K562 (cell line): ENCODE results near the gene GRIK2. TPM values are rescaled to one million over a fixed set of nuclear protein-coding genes. Genes with fewer than 3 reads are reported as not detected.
A peak's percentile ranks its signal among the peaks of the same experiment; 100 is the strongest.

Experiments
- ATAC-seq: fragments of 200-7000 bp; cut with Tn5 transposase; 3 replicates; pipeline ENCODE4 v1.9.1; 2020; ENCODE audit warnings: moderate library complexity
- BruUV-seq: library from RNA; stranded (reverse); fragments of 400-500 nt; replicated peaks from 2 replicates; lab custom pipeline; 2021; lab: Mats Ljungman, UMichigan
- CTCF ChIA-PET: fragments of 300-600 bp; formaldehyde crosslinking; extraction: SDS; loops from one replicate; lab custom pipeline; 2021; ENCODE audit warnings: low intra/inter-chr PET ratio; lab: Yijun Ruan, JAX
- POLR2A ChIA-PET: fragments of 300-600, 350-650 bp; sonication (Branson Sonifier 250); formaldehyde crosslinking; extraction: SDS; loops from one replicate; lab custom pipeline; 2021; ENCODE audit warnings: antibody characterized with exemption, inconsistent platforms; lab: Yijun Ruan, JAX
- DNase-seq, 4 experiments: peaks; one replicate each; pipeline versions ENCODE4 v3.0.0 to v3.0.0-alpha.2; 2011 to 2018; ENCODE audit warnings: low spot score in 3 of 4, mixed read lengths in 3 of 4; ENCODE audit errors: extremely low read depth in 1 of 4
- FAIRE-seq: peaks from 2 replicates; lab custom pipeline; 2011; peaks lifted over from hg19 to GRCh38; lab: Jason Lieb, UNC
- H2AFZ ChIP-seq: 2 replicates; pipeline ENCODE4 v1.6.0; 2011; ENCODE audit warnings: low read depth, low read length, control low read depth, inconsistent platforms
- H3K27ac ChIP-seq: fragments of 200-600 bp; 3 replicates; pipeline ENCODE4 v1.8.0; 2011; ENCODE audit warnings: low read depth, mild to moderate bottlenecking, control low read depth, inconsistent platforms, low read length, moderate library complexity, mixed read lengths; ENCODE audit errors: extremely low read depth
- H3K27me3 ChIP-seq, 2 experiments: fragments of 300-600 bp in 1 of 2; 2 replicates in 1 of 2; 3 replicates in 1 of 2; pipeline versions ENCODE4 v1.6.0 to v1.8.0; 2011; ENCODE audit warnings: inconsistent platforms in 2 of 2, low read length in 2 of 2, mild to moderate bottlenecking in 1 of 2, mixed read lengths in 1 of 2, moderate library complexity in 1 of 2; ENCODE audit not compliant: control insufficient read depth in 2 of 2, insufficient read depth in 2 of 2
- H3K36me3 ChIP-seq: fragments of 300-600 bp; 3 replicates; pipeline ENCODE4 v1.8.0; 2011; ENCODE audit warnings: mild to moderate bottlenecking, low read length, inconsistent platforms; ENCODE audit not compliant: control insufficient read depth, insufficient read depth
- H3K4me1 ChIP-seq, 2 experiments: fragments of 200-600 bp in 1 of 2; replicated peaks in 1 of 2; 2 replicates in 1 of 2; 3 replicates in 1 of 2; pipeline versions ENCODE4 v1.5.1 to v1.8.0; 2011; ENCODE audit warnings: inconsistent platforms in 2 of 2, low read length in 2 of 2, mild to moderate bottlenecking in 1 of 2, mixed read lengths in 1 of 2, moderate library complexity in 1 of 2; ENCODE audit not compliant: control insufficient read depth in 2 of 2, insufficient read depth in 2 of 2
- H3K4me2 ChIP-seq: 2 replicates; pipeline ENCODE4 v1.6.1; 2011; ENCODE audit warnings: low read length, control low read depth, inconsistent platforms, mixed read lengths; ENCODE audit not compliant: insufficient read depth
- H3K4me3 ChIP-seq: fragments of 200-600 bp; sonication (generic), shearing (Covaris generic); 2 replicates; pipeline ENCODE4 v1.5.1; 2016; ENCODE audit warnings: control low read depth, inconsistent platforms
- H3K79me2 ChIP-seq: fragments of 200-600 bp; 3 replicates; pipeline ENCODE4 v1.8.0; 2011; ENCODE audit warnings: low read length, inconsistent platforms; ENCODE audit not compliant: control insufficient read depth, insufficient read depth
- H3K9ac ChIP-seq, 2 experiments: 2 replicates each; pipeline versions ENCODE4 v1.6.0 to v1.6.1; 2011; ENCODE audit warnings: low read depth in 2 of 2, low read length in 2 of 2, control low read depth in 1 of 2, inconsistent platforms in 1 of 2, mild to moderate bottlenecking in 1 of 2, mixed read lengths in 1 of 2; ENCODE audit not compliant: insufficient read depth in 1 of 2
- H3K9me1 ChIP-seq: one replicate; pipeline ENCODE4 v1.6.0; 2011; ENCODE audit warnings: inconsistent platforms, mild to moderate bottlenecking, low read length, moderate library complexity; ENCODE audit not compliant: control insufficient read depth, insufficient read depth
- H3K9me3 ChIP-seq: replicated peaks from 2 replicates; pipeline ENCODE4 v1.5.1; 2011; ENCODE audit warnings: low read depth, low read length, inconsistent platforms; ENCODE audit not compliant: control insufficient read depth, insufficient read depth
- H4K20me1 ChIP-seq: replicated peaks from 2 replicates; pipeline ENCODE4 v1.6.1; 2011; ENCODE audit warnings: low read length, inconsistent platforms, mixed read lengths; ENCODE audit not compliant: control insufficient read depth, insufficient read depth
- BACH1 ChIP-seq: fragments of 200-800 bp; sonication (Bioruptor generic); IDR thresholded peaks from 2 replicates; pipeline ENCODE4 v1.6.1; 2016; ENCODE audit warnings: missing genetic modification characterization, missing compliant biosample characterization
- CEBPG ChIP-seq, 3 experiments: fragments of 200-800 bp in 1 of 3; sonication (Bioruptor generic) in 1 of 3; sonication (generic) in 1 of 3; formaldehyde crosslinking in 1 of 3; IDR thresholded peaks in 2 of 3; conservative IDR thresholded peaks in 1 of 3; 2 replicates each; pipeline versions ENCODE4 v1.6.1 to v1.8.0; 2016 to 2022; ENCODE audit warnings: missing compliant biosample characterization in 2 of 3, missing genetic modification characterization in 2 of 3, mild to moderate bottlenecking in 1 of 3, missing genetic modification reagents in 1 of 3
- NCOA1 ChIP-seq: fragments of 450-650 bp; IDR thresholded peaks from 2 replicates; pipeline ENCODE4 v1.6.1; 2016; ENCODE audit warnings: low read depth
- POLR2AphosphoS5 ChIP-seq: IDR thresholded peaks from 2 replicates; pipeline ENCODE4 v1.6.1; 2011; ENCODE audit warnings: mild to moderate bottlenecking, low read depth, low read length, moderate library complexity; ENCODE audit not compliant: control insufficient read depth, insufficient read depth
- ZFX ChIP-seq: sonication (generic); formaldehyde crosslinking; IDR thresholded peaks from 2 replicates; pipeline ENCODE4 v1.8.0; 2022; ENCODE audit warnings: mild to moderate bottlenecking, missing genetic modification reagents, moderate library complexity
- ZNF274 ChIP-seq: IDR thresholded peaks from 2 replicates; pipeline ENCODE4 v1.6.1; 2011; ENCODE audit warnings: low read depth, mild to moderate bottlenecking, low read length, moderate library complexity, borderline replicate concordance
- WGBS: fragments of 100-300 bp; shearing (Covaris generic); methylation state at CpG from one replicate; pipeline ENCODE4 v1.1.6; 2016; ENCODE audit warnings: low coverage, mixed read lengths; ENCODE audit not compliant: insufficient coverage; ENCODE audit errors: missing lambda C conversion rate; 5-methylcytosine and 5-hydroxymethylcytosine counted together
- in situ Hi-C: fragments of 300-500 bp; cut with MboI; formaldehyde crosslinking; loops from 4 replicates; pipeline ENCODE4 v1.15.0; 2018; ENCODE audit warnings: inconsistent platforms, mixed read lengths
- intact Hi-C: fragments of 100-400 bp; cut with micrococcal nuclease; formaldehyde crosslinking; loops from 2 replicates; pipeline ENCODE4 v1.14.2; 2022
- polyA plus RNA-seq, 8 experiments: library from polyadenylated mRNA; depleted of rRNA in 4 of 8; stranded (reverse) in 5 of 8; unstranded in 3 of 8; fragments of >200 nt; fragmentation: Nextera tagmentation in 2 of 8; fragmentation: Illumina TruSeq in 1 of 8; extraction: Ambion mirVana in 2 of 8; extraction: Trizol in 1 of 8; gene quantifications; 2 replicates each; pipeline versions ENCODE4 v1.2.1 to v1.2.3, GENCODE V29; 2011 to 2014; ENCODE audit warnings: inconsistent platforms in 1 of 8, missing spikeins in 1 of 8
- total RNA-seq, 7 experiments: library from RNA; depleted of rRNA in 6 of 7; stranded (reverse); fragments of >200 nt in 6 of 7; fragmentation: Illumina TruSeq in 2 of 7; extraction: Trizol in 2 of 7; gene quantifications; 2 replicates each; pipeline versions ENCODE4 v1.2.1 to v1.2.3, GENCODE V29; 2011 to 2021; ENCODE audit warnings: low replicate concordance in 1 of 7

GRIK2 gene
- total and polyA plus RNA-seq, 9 of the 15 experiments (the other 6 are each of a cell fraction or from before 2014, with no cell fraction given) = not detected

DNA sequence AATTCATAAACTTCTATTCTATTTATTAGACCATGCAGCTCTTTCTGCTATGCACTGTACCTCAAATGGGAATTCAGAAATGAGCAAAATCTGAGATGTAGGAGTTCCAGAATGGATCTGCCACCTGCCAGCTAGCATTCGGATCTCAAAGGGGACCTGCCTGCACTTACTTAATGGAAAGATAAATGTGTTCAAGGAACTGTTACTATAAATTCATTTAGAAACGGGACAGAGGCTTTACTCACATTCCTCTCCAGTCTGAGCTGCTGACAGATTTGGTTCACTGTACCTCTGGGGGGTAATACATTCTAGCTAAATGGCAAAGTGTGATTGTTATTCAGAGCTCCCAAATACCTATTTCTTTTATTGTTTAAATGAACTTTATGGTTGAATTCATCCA lies 384.1 kb downstream of the GRIK2 start (continued):
- no peak for TF ChIP-seq POLR2AphosphoS5
- no peak for TF ChIP-seq NCOA1
- TF ChIP-seq ZFX (CRISPR knock-in tag) = no peak
- TF ChIP-seq ZNF274 = no peak
- TF ChIP-seq BACH1 (tag) = no peak

DNA sequence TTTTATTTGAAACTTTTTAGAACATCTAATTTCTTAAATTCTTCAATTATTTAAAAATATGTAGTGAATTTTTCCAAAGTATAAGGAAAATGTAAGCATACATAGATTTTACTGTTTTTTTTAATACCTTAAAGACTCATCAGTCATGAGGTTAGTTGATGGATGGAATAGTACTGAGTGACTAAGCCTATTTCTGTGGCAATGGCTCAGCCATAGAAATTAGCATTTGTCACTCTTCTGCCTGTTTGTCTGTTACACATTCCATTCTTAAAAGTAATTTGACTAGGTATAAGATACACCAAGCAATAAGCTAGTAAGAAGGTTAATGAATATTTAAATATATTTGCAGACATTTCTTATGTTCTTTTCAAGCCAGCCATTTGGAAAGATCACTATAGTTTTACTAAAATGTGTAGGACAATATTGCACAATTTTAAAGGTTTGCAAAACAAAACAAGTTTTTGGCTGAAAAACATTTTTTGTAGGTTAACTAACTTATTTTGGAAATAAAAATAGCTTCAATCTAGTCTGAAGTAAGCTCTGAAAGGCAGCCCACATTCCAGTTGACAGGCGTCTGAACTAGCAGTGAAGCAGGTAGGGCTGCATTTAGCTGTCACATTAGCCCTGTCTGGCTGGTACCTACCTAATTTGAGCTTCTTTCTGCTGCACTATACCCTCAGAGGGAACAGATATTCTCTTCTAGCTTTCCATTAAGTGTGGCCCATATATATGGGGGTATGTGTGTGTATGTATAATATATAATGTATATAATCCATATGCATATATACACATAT lies 385.7 kb downstream of the GRIK2 start:
- BruUV-seq = no TSS peak
- WGBS = 0% methylated on average over 1 of the region's 1 CpG
- DNase-seq (no peak), ATAC-seq (no peak), FAIRE-seq (no peak)
- no peaks in the 10 kb centered on the region for H3K9me3 ChIP-seq
- H2AFZ ChIP-seq = no peak overlapping the region
- no peaks in the 10 kb centered on the region for H3K4me1 ChIP-seq
- no peak overlapping the region for H3K4me3 ChIP-seq
- CTCF ChIA-PET = no interaction called here
- H3K9me1 ChIP-seq = no peaks in the 10 kb centered on the region
- no peak overlapping the region for H3K4me2 ChIP-seq
- H3K79me2 ChIP-seq = no peaks in the 10 kb centered on the region
- H3K36me3 ChIP-seq = no peaks in the 10 kb centered on the region
- H4K20me1 ChIP-seq = no peaks in the 10 kb centered on the region
- no peak overlapping the region for H3K27ac ChIP-seq
- intact Hi-C loops (no loop called here), in situ Hi-C loops (no loop called here)
- no peak for TF ChIP-seq CEBPG (CRISPR knock-in tag; IDR thresholded peaks at IDR 0.05)
- 0 out of 4 replicates have a peak, but pooled peaks of 1 of the 2 experiments have one; percentile 9 for TF ChIP-seq CEBPG (tag; conservative IDR thresholded peaks at IDR 0.05 in 1 of 2, IDR thresholded peaks at IDR 0.05 in 1 of 2)
- TF ChIP-seq NCOA1 = no peak
- no peak overlapping the region for H3K9ac ChIP-seq
- POLR2A ChIA-PET = no interaction called here
- no peaks in the 10 kb centered on the region for H3K27me3 ChIP-seq
